A673 (cell line): ENCODE measurements around the gene CADPS2. TPM values are rescaled to one million over a fixed set of nuclear protein-coding genes. Genes with fewer than 3 reads are reported as not detected.

ENCODE experiments used
- BruUV-seq: library from RNA; stranded (reverse); fragments of 400-500 nt; replicated peaks from 2 replicates; lab custom pipeline; 2021; lab: Mats Ljungman, UMichigan
- CTCF ChIA-PET: fragments of 300-600 bp; sonication (Branson Sonifier 250); formaldehyde crosslinking; loops from one replicate; lab custom pipeline; 2022; ENCODE audit warnings: antibody characterized with exemption; lab: Charles Lee
- POLR2A ChIA-PET: fragments of 300-600 bp; sonication (Branson Sonifier 250); formaldehyde crosslinking; loops from one replicate; lab custom pipeline; 2022; ENCODE audit warnings: antibody characterized with exemption; ENCODE audit not compliant: low non-redundant PET; lab: Charles Lee
- DNase-seq: peaks from one replicate; pipeline ENCODE4 v3.0.0-alpha.2; 2015; ENCODE audit warnings: low spot score
- H3K27ac ChIP-seq: fragments of 200-600 bp; sonication (generic); 2 replicates; pipeline ENCODE4 v1.5.1; 2016; ENCODE audit warnings: mixed run types, low read depth, mild to moderate bottlenecking, mixed read lengths, antibody characterized with exemption, low read length; ENCODE audit not compliant: poor library complexity, severe bottlenecking
- H3K27me3 ChIP-seq: fragments of 200-600 bp; sonication (generic); replicated peaks from 2 replicates; pipeline ENCODE4 v1.6.1; 2017; ENCODE audit warnings: mixed run types, low read depth, mild to moderate bottlenecking, mixed read lengths, antibody characterized with exemption, low read length; ENCODE audit not compliant: insufficient read depth, poor library complexity
- H3K36me3 ChIP-seq: fragments of 200-600 bp; sonication (generic); 2 replicates; pipeline ENCODE4 v1.6.1; 2016; ENCODE audit warnings: mixed run types, mild to moderate bottlenecking, mixed read lengths, antibody characterized with exemption, low read length; ENCODE audit not compliant: insufficient read depth, poor library complexity, severe bottlenecking
- H3K4me1 ChIP-seq: fragments of 200-600 bp; sonication (generic); 2 replicates; pipeline ENCODE4 v1.6.1; 2017; ENCODE audit warnings: mixed run types, mild to moderate bottlenecking, mixed read lengths, antibody characterized with exemption, low read length; ENCODE audit not compliant: insufficient read depth, poor library complexity, severe bottlenecking
- H3K4me3 ChIP-seq: fragments of 200-600 bp; sonication (generic); 2 replicates; pipeline ENCODE4 v1.5.1; 2016; ENCODE audit warnings: low read depth, mixed run types, mild to moderate bottlenecking, mixed read lengths, low read length; ENCODE audit not compliant: poor library complexity, severe bottlenecking
- H3K9me3 ChIP-seq: fragments of 200-600 bp; sonication (generic); 2 replicates; pipeline ENCODE4 v1.6.1; 2016; ENCODE audit warnings: mixed run types, low read depth, mild to moderate bottlenecking, mixed read lengths, antibody characterized with exemption, low read length; ENCODE audit not compliant: poor library complexity, severe bottlenecking
- EZH2 ChIP-seq: fragments of 200-600 bp; sonication (generic); IDR thresholded peaks from 2 replicates; pipeline ENCODE4 v1.6.1; 2017; ENCODE audit warnings: borderline replicate concordance, low read depth, mild to moderate bottlenecking, mixed read lengths, antibody characterized with exemption, low read length; ENCODE audit not compliant: poor library complexity, severe bottlenecking
- intact Hi-C: fragments of 100-400 bp; cut with micrococcal nuclease; formaldehyde crosslinking; loops from one replicate; pipeline ENCODE4 v1.10.0; 2022; ENCODE audit not compliant: unreplicated experiment
- total RNA-seq: library from RNA; stranded (reverse); gene quantifications from 2 replicates; pipeline ENCODE4 v1.2.3, GENCODE V29; 2021
- TF ChIP-seq, protein P1 (sequence below): fragments of 300-800, 200-600 bp; sonication (generic); conservative IDR thresholded peaks from 2 replicates; pipeline ENCODE4 v1.5.1; 2017; ENCODE audit warnings: low read depth, mild to moderate bottlenecking, antibody characterized with exemption, low read length, moderate library complexity, mixed read lengths

Gene CADPS2
- total RNA-seq, 1 experiment from 2014 or later, result 81.3 TPM

DNA sequence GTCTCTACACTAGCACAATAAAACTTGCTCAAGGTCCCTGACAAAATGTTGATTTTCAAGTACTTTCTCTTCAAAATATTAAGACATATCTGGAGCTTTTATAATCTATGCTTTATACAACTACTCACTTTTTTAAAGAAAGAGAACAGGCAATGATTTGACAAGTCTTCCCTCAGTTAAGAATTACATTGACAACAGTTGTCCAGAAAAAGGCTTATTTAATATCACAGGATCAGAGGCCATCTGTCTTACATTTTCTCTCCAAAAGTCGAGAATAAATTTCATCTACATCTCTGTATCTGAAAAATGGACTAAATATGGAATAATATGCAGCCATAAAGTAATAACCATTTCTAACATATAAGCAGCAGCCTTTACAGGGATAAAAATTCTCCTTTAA lies 175.3 kb downstream of the CADPS2 start:
- intact Hi-C loops, result no loop called here
- H3K4me1 ChIP-seq, result no peaks in the 10 kb centered on the region
- no peaks in the 10 kb centered on the region for H3K27me3 ChIP-seq
- H3K4me3 ChIP-seq, result no peak overlapping the region
- no peak overlapping the region for H3K27ac ChIP-seq
- H3K36me3 ChIP-seq, result no peaks in the 10 kb centered on the region
- no peak for DNase-seq
- H3K9me3 ChIP-seq, result no peaks in the 10 kb centered on the region
- BruUV-seq, result no TSS peak
- ChIA-PET POLR2A (interaction anchor here (0.7 kb wide), 1 partner anchor 1237 kb away, joined by 3 read pairs; no protein-coding TSS in a partner anchor), CTCF (no interaction called here)
- TF ChIP-seq, protein P1, sequence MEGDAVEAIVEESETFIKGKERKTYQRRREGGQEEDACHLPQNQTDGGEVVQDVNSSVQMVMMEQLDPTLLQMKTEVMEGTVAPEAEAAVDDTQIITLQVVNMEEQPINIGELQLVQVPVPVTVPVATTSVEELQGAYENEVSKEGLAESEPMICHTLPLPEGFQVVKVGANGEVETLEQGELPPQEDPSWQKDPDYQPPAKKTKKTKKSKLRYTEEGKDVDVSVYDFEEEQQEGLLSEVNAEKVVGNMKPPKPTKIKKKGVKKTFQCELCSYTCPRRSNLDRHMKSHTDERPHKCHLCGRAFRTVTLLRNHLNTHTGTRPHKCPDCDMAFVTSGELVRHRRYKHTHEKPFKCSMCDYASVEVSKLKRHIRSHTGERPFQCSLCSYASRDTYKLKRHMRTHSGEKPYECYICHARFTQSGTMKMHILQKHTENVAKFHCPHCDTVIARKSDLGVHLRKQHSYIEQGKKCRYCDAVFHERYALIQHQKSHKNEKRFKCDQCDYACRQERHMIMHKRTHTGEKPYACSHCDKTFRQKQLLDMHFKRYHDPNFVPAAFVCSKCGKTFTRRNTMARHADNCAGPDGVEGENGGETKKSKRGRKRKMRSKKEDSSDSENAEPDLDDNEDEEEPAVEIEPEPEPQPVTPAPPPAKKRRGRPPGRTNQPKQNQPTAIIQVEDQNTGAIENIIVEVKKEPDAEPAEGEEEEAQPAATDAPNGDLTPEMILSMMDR, result no peak
- TF ChIP-seq EZH2, result no peak

DNA sequence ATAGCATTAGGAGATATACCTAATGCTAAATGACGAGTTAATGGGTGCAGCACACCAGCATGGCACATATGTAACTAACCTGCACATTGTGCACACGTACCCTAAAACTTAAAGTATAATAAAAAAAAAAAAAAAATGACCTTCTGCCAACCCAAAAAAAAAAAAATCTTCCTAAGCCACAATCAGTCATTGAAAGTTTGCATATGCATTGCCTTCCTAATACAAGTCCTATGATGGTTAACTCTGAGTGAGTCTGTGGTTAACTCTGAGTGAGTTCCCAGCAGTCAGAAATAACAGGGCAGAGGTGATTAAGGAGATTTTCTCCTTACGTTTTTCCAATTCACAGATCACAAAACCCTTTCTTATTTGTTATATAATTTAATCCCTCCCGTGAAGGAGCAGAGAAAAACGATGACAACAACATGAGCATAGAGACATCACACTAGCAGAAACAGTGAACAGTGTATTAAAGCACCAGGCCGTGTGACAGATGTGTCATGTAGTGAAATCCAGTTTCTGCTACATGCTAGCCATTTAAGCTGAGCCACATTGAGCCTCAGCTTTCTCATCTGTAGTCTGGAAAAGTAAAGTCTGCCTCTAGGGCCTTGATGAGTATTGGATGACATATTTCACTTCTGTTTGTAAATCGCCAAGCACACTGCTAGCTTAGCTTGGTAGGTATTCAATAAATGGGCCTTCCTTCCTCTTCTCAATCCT lies 176.2 kb downstream of the CADPS2 start:
- intact Hi-C loops, result no loop called here
- CTCF ChIA-PET, result no interaction called here
- TF ChIP-seq, protein P1, result no peak
- TF ChIP-seq EZH2, result no peak
- no peaks in the 10 kb centered on the region for H3K36me3 ChIP-seq
- POLR2A ChIA-PET, result interaction anchor here (0.7 kb wide), 1 partner anchor 1236 kb away, joined by 3 read pairs; no protein-coding TSS in a partner anchor
- H3K4me1 ChIP-seq, result no peaks in the 10 kb centered on the region
- H3K27me3 ChIP-seq, result no peaks in the 10 kb centered on the region
- no peak for DNase-seq
- no peak overlapping the region for H3K4me3 ChIP-seq
- BruUV-seq, result no TSS peak
- H3K27ac ChIP-seq, result no peak overlapping the region
- H3K9me3 ChIP-seq, result no peaks in the 10 kb centered on the region

DNA sequence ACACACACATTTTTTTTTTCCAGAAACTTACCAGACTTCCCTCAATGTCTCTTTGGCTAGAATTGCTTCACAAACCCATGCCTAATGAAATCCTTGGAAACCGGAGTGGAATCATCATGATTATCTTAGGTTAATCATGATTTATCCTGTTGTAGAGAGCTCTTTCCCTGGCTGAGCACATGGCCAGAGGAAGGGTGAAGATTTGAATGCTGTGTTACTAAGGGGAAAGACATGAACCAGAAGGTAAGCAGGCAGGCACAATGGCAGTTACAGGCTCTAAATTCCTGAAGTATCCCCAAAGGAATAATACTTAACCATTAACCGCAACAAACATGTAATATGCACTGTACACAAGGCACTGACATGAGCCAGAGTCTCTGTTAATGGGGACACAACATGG lies 179.4 kb downstream of the CADPS2 start:
- H3K4me3 ChIP-seq, result no peak overlapping the region
- H3K36me3 ChIP-seq, result no peaks in the 10 kb centered on the region
- H3K4me1 ChIP-seq, result no peaks in the 10 kb centered on the region
- POLR2A ChIA-PET, result no interaction called here
- H3K27me3 ChIP-seq, result no peaks in the 10 kb centered on the region
- no peaks in the 10 kb centered on the region for H3K9me3 ChIP-seq
- TF ChIP-seq EZH2, result no peak
- TF ChIP-seq, protein P1, result no peak
- intact Hi-C loops, result no loop called here
- BruUV-seq, result no TSS peak
- no peak overlapping the region for H3K27ac ChIP-seq
- no peak for DNase-seq
- CTCF ChIA-PET, result no interaction called here
